H1 (cell line): ENCODE data around the gene MAGI1. TPM values are rescaled to one million over a fixed set of nuclear protein-coding genes. Genes with fewer than 3 reads are reported as not detected.

Experiments used
- SAP30 ChIP-seq: fragments of 300-600 bp; sonication (generic); IDR thresholded peaks from 2 replicates; pipeline ENCODE4 v1.7.1; 2012; ENCODE audit warnings: low read length, moderate library complexity, mild to moderate bottlenecking, inconsistent platforms; ENCODE audit not compliant: insufficient read depth, insufficient replicate concordance
- TAF1 ChIP-seq: IDR thresholded peaks from 2 replicates; pipeline ENCODE4 v1.6.1; 2011; ENCODE audit warnings: mild to moderate bottlenecking, low read depth, low read length
- polyA plus RNA-seq, 7 experiments: library from polyadenylated mRNA; depleted of rRNA in 3 of 7; stranded (reverse) in 5 of 7; unstranded in 2 of 7; fragments of >200 nt in 5 of 7; fragments of 200-250 nt in 2 of 7; gene quantifications; 1 replicate in 5 of 7; 2 replicates in 1 of 7; 4 replicates in 1 of 7; pipeline versions ENCODE4 v1.2.1 to v1.2.3, GENCODE V29; 2011 to 2013; ENCODE audit warnings: missing spikeins in 2 of 7, mixed read lengths in 2 of 7
- total RNA-seq: library from RNA; stranded (reverse); fragmentation: NEBNext Ultra II Directional; extraction: Animal tissue kit (Norgen Biotek cat#: 25700); gene quantifications from 2 replicates; pipeline ENCODE4 v1.2.1, GENCODE V29; 2021

MAGI1 gene
- total and polyA plus RNA-seq, 2 of the 8 experiments (the other 6 are each of a cell fraction or from before 2014, with no cell fraction given), result 19.8 to 78.0 TPM

DNA sequence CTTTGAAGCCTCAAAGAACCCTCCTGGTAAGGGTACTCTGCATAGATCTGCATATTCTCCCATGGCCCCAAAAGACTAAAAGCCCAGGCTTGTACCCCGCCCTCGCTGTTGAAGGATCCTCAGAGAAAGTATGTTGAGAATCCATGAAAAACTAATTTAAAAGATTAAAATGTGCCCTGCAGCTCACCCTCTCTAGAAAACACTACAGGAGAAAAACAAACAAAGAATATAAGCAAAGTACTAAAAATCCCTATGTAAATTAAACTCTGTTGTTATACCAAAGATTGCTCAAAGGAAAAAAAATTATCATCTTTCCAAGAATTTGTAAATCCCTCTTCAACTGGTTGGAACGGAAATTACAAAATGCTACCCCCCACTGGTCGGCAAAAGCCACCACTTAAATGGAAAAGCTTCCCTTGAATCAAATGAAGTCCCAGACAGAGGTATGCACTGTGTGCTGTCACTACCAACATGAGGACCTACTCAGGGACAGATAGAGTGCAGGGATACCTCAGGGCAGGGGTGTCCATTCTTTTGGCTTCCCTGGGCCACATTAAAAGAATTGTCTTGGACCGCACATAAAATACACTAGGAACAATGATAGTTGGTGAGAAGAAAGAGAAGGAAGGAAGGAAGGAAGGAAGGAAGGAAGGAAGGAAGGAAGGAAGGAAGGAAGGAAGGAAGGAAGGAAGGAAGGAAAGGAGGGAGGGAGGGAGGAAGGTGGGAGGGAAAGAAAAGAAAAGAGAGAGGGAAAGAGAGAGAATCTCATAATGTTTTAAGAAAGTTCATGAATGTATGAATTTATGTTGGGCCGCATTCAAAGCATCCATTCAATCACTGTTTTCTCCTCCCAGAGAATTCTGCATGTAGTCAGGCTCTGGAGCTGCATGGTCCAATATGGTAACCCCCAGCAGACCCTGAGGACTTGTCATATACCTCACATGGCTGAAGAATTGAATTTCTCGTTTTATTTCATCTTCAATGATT, 88.1 kb downstream of the MAGI1 start (continued):
- TF ChIP-seq TAF1 (no peak), SAP30 (no peak)
